ENCODE data around the gene TAPT1.

The TAPT1 gene

DNA sequence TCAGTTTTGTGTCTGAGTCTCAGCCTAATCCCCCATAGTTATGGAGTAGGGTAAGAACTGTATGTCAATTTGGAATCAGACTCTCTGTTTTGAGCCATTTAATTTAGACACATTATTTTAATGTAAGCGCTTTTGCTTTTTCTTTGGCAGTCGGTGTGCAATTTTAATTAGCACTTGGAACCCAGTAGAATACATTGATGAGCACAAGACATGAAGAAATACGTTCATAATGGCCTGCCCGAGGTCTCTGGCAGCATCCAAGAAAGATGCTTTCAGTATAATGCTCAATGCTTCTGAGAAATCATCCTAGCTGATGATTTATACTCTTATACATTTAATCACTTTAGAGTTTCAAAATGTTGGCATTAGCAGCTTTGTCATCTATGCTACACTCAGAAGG, 8.9 kb upstream of the TAPT1 start:
- Mint-ChIP-seq H3K4me1 (ENCODE audit: low read depth) (peaks cover 31% of the 10 kb centered on the region), H3K36me3 (ENCODE audit: low read depth) (no peaks in the 10 kb centered on the region), H3K9me3 (no peaks in the 10 kb centered on the region), H3K4me3 (no peak overlapping the region), H3K27me3 (no peaks in the 10 kb centered on the region), H3K27ac (no peak overlapping the region)
- DNase-seq = no peak

DNA sequence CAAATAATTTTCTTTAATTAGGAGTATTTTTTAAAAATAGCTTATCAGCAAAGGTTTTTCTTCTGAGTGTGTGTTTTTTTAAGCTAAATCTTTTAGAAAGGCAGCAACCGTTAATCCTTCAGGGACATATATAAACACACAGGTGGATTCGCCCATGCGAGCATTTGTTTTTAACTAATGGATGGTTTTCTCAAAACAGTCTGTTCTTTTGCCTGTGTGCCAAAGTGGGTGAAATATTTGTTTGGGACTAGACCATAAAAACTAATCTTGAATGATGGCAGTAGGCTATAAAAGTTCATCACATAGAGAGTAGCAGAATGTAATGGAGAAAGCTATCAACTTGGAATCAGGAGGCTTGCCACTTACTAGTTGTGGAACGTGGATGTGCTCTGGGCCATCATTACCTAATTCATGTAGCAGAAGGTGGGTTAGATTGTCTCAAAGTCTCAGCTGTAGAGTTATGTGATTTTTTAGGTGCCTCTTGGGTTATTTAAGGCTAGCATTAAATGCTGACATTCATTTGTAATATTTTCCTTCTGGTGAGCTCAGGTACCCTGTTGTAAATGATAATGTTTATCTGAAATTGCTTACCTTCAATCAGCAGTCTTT, 7.4 kb upstream of the TAPT1 start:
- Mint-ChIP-seq H3K27ac (no peak overlapping the region), H3K27me3 (no peaks in the 10 kb centered on the region), H3K9me3 (no peaks in the 10 kb centered on the region), H3K4me1 (ENCODE audit: low read depth) (peaks cover 38% of the 10 kb centered on the region), H3K4me3 (no peak overlapping the region), H3K36me3 (ENCODE audit: low read depth) (no peaks in the 10 kb centered on the region)
- no peak for DNase-seq

DNA sequence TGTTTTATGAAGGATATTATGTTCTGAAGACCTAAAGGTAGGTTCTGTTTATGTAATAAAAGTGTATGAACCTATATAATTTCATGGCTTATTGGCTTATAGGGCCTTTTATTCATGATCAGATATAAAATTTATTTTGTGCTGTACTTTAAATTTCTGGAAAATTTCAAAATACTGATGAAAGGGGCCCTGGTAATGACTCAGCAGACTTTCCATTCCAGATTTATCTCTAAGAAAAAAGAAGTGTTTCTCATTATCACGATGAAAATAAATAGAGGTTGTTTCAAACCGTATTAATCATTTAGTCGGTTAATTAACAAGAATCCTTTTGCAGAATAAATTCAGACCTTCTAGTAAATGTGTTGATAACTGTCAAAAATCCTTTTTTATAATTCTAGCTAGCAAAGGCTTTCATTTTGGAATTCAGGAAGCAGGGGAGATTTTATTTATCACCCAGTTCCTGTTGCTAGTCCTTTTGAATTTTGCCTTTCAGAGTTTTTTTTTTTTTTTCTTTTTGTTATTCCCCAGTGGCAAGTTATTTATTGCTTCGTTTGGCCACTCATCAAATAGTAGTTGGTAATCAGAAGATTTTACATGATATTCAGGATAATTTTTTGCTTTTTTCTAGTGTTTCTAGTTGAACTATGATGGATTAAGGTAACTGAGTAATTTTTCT, 5.4 kb upstream of the TAPT1 start:
- Mint-ChIP-seq H3K4me1 (ENCODE audit: low read depth) (peaks cover 41% of the 10 kb centered on the region), H3K27me3 (no peaks in the 10 kb centered on the region), H3K9me3 (no peaks in the 10 kb centered on the region), H3K27ac (peak overlapping the region; percentile 72), H3K4me3 (peak overlapping the region; percentile 36), H3K36me3 (ENCODE audit: low read depth) (peaks cover 11% of the 10 kb centered on the region)
- DNase-seq = no peak

DNA sequence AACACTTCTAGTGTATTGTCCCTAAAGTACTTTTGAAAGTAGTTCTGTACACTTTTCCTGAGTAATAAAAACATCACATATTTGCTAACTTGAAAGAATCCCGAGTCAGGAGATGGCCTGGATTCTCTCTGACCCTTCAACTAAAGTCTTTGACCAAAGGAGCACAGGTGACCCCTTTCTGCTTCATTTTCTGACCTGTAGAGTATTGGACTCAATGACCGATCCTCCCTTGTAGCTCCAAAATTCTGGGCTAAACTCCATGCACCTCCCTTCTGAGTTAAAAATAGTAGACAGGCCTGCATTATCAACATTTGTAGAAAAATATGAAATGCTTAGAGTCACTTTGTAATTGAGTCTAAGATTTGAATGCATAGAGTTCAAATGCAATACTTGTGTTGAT, 4.0 kb upstream of the TAPT1 start:
- Mint-ChIP-seq H3K27me3 (no peaks in the 10 kb centered on the region), H3K4me3 (no peak overlapping the region), H3K4me1 (ENCODE audit: low read depth) (peaks cover 41% of the 10 kb centered on the region), H3K36me3 (ENCODE audit: low read depth) (peaks cover 16% of the 10 kb centered on the region), H3K27ac (no peak overlapping the region), H3K9me3 (no peaks in the 10 kb centered on the region)
- no peak for DNase-seq

DNA sequence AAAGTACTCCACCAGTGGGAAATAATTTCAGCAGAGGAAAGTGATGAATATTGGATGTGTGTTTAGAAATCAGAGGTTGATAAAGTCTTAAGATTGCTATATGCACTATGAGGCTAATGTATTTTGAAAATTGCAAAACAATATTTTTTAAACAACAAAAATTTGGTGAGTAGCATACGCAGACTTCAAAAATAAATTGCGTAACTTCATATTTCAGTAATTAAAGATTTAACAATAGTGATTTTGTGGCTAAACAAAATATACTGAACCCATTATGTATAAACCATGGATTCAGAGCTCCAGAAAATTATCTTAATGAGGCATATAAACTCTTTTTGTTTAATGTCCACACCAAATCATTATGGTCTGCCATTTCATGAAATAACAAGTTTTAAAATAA, 3.3 kb upstream of the TAPT1 start:
- no peaks in the 10 kb centered on the region for H3K9me3 Mint-ChIP-seq
- peaks cover 23% of the 10 kb centered on the region for H3K36me3 Mint-ChIP-seq (ENCODE audit: low read depth)
- H3K4me3 Mint-ChIP-seq = no peak overlapping the region

DNA sequence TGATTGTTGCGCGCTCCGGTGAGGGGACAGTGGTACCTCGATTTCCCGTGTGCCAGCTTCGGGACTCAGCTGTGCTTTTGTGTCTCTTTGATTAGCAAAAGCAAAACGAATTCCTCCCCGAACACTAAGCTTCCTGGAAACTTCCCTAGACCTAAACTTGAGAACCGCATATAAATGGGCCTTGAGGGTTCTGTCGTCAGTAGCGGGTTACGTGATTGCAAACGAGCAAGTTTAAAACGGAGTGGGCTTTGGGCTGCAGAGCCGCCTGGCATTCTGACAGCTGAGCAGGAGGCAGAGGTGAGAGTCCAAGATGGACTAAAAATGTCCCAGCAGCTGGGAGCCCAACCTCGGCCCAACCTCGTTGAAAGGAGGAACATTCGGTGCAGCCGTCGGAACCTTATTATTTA, 1.2 kb upstream of the TAPT1 start:
- no peaks in the 10 kb centered on the region for H3K27me3 Mint-ChIP-seq
- H3K27ac Mint-ChIP-seq = peak overlapping the region; percentile 98
- no peaks in the 10 kb centered on the region for H3K9me3 Mint-ChIP-seq
- H3K4me3 Mint-ChIP-seq = peak overlapping the region; percentile 94
- no peak for DNase-seq
- H3K4me1 Mint-ChIP-seq (ENCODE audit: low read depth) = peaks cover 67% of the 10 kb centered on the region
- peaks cover 38% of the 10 kb centered on the region for H3K36me3 Mint-ChIP-seq (ENCODE audit: low read depth)

More for the DNA sequence above, 3.3 kb upstream of the TAPT1 start:
- DNase-seq = no peak
- Mint-ChIP-seq H3K4me1 (ENCODE audit: low read depth) (peaks cover 48% of the 10 kb centered on the region), H3K27me3 (no peaks in the 10 kb centered on the region), H3K27ac (no peak overlapping the region)

DNA sequence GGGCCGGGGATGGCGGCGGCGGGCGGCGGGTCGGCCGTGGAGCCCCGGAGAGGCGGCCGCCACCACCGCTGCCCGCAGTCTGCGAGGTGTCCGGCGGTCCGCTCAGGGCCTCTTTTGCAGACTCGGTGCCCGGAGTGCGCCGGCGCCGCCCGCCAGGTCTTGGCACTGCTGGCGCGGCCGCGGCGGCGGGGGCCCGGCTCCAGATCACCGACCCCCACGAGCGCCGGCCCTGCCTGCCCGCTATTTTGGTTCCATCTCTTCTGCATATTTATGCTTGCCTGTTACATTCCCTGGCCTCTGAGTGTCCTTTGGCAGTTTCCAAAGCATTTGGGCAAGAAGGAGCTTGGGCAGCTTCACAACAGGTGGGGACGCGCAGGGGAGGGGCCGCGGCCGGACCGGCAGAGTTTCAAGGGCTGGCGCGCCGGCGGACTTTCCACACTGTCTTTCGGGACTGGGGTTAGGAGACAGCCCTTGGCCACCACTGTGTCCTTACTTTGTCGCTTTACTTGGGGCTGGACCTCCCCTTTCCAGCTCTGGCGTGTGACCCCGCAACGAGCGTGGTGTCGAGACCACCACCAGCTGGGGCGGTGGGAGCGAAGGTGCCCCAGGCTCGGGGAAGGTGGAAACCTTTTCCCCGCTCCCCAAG, 668 bp upstream of the TAPT1 start:
- peaks cover 38% of the 10 kb centered on the region for H3K36me3 Mint-ChIP-seq (ENCODE audit: low read depth)
- no peaks in the 10 kb centered on the region for H3K27me3 Mint-ChIP-seq
- peak; percentile 73 for DNase-seq
- peaks cover 67% of the 10 kb centered on the region for H3K4me1 Mint-ChIP-seq (ENCODE audit: low read depth)
- H3K9me3 Mint-ChIP-seq = no peaks in the 10 kb centered on the region
- H3K27ac Mint-ChIP-seq = peak overlapping the region; percentile 98
- H3K4me3 Mint-ChIP-seq = peak overlapping the region; percentile 94

DNA sequence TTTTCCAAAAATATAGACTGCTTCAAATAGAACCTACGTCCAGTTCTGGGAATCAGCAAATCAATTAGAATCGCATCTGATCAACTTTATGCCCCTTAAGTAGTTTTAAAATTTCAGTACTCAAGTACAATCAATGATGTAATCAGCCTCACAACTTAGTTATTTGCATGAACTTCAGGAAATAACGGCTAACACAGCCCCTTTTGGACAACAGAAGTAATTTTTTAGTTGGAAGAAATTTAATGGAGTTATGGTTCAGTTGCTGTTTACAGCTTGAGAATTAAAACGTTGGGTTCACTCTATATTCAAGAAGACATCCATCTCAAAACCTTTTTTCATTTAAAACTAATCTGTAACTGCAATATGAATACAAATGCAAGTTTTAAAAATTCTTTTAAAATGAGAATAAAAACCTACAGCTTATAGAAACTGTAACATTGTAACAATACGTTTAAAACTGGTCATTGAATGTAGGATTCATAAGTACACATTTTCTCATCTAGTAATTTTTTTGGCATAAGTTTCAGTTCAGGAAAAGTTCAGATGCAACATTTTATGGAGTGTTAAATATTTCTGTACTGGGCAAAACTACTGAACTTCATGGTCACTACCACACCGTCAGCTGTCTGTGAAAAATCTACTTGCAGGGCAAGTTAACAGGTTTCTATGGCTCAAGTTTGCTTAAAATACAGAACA, 956 bp downstream of the TAPT1 start:
- peaks cover 54% of the 10 kb centered on the region for H3K4me1 Mint-ChIP-seq (ENCODE audit: low read depth)
- DNase-seq = no peak
- peaks cover 42% of the 10 kb centered on the region for H3K36me3 Mint-ChIP-seq (ENCODE audit: low read depth)
- no peaks in the 10 kb centered on the region for H3K9me3 Mint-ChIP-seq
- peak overlapping the region; percentile 91 for H3K27ac Mint-ChIP-seq
- peak overlapping the region; percentile 87 for H3K4me3 Mint-ChIP-seq
- no peaks in the 10 kb centered on the region for H3K27me3 Mint-ChIP-seq

DNA sequence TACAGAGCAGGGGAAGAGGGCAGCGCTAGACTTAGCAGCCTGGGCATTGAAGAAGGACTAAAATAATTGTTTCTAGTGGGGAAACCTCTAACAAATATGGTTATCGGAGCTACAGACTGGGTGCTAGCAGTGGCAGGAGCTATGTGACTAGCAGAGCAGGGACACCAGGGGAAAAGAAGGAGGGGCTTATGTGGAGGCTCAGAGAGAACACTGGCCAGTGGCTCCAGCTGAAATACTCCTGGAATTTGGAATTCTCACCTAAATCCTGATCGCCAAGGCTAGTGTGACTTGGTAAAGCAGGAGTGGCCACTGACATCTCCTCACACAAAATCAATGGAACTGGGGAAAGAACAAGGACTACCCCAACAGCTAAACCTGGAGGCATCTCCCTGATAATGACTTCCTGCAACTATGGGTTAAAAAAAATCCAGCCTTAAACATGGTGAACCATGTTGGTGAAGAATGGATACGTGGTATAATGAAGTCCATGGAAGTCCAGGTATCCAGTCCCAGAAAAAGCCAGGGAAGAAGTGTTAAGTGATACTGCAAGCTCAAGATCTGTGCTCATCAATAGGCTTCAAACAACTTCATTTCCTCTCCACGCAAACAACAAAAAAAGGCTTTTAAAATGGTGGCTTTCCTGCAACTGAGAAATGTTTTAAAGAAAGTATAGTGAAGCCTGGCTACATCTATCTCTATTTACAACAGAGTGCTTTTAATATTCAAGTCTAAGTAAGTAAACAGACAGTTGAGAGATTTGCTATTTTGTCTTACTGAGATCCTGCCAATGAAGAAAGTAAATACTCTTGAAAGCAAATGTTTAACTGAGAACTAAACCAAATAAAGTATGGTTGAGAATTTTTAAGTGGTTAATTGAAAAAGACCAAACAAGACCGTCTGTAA, 1.8 kb downstream of the TAPT1 start:
- no peak for DNase-seq
- Mint-ChIP-seq H3K36me3 (ENCODE audit: low read depth) (peaks cover 50% of the 10 kb centered on the region), H3K4me3 (peak overlapping the region; percentile 87), H3K27ac (peak overlapping the region; percentile 91), H3K9me3 (no peaks in the 10 kb centered on the region), H3K4me1 (ENCODE audit: low read depth) (peaks cover 59% of the 10 kb centered on the region), H3K27me3 (no peaks in the 10 kb centered on the region)

DNA sequence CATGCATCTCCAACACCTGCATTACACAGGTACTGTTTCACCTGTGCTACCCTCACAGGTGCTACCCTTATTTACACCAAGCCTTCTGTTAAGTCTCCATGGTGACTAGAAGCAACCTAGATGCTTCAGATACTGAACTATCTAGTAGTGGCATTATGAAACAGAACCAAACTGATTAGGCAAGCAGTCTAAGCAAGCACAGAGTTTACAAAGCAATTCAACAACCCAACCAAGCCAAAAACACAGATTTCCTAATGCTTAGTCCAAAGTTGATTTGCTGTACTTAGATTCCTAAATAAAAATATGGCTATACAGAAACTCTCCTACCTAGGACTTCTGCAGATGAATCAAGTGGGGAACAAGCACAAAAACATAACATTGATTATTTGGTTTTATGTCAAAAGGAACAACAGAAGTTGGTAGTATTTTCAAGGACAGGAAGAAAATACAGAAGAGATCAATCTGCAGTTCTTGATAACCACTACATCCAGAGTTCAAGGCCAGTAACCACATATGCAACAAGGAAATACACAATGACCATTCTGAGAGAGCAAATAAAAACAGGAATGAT, 3.2 kb downstream of the TAPT1 start:
- H3K36me3 Mint-ChIP-seq (ENCODE audit: low read depth) = peaks cover 56% of the 10 kb centered on the region
- no peak for DNase-seq
- peak overlapping the region; percentile 91 for H3K27ac Mint-ChIP-seq
- H3K27me3 Mint-ChIP-seq = no peaks in the 10 kb centered on the region
- peak overlapping the region; percentile 87 for H3K4me3 Mint-ChIP-seq
- H3K4me1 Mint-ChIP-seq (ENCODE audit: low read depth) = peaks cover 63% of the 10 kb centered on the region
- no peaks in the 10 kb centered on the region for H3K9me3 Mint-ChIP-seq

DNA sequence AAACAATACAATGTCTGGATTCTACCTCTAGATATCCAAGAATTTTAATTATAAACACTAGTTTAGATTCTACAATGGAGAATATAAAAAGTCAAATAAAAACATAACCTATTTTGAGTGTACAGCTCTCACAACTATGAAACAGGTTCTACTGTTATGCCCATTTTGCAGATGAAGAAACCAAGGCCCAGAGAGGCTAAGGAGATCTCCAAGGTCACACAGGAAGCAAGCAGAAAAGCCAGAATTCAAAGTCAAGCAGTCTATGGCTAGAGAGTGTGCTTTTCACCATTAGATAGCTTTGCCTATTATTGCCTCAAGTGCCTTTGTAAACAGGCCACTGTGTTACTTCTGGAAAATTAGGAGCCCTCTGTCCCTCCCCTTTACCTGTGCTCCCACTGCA, 7.3 kb downstream of the TAPT1 start:
- no peak for DNase-seq
- no peaks in the 10 kb centered on the region for H3K9me3 Mint-ChIP-seq
- H3K27ac Mint-ChIP-seq = no peak overlapping the region
- no peak overlapping the region for H3K4me3 Mint-ChIP-seq
- H3K36me3 Mint-ChIP-seq (ENCODE audit: low read depth) = peaks cover 58% of the 10 kb centered on the region
- no peaks in the 10 kb centered on the region for H3K27me3 Mint-ChIP-seq
- peaks cover 81% of the 10 kb centered on the region for H3K4me1 Mint-ChIP-seq (ENCODE audit: low read depth)

DNA sequence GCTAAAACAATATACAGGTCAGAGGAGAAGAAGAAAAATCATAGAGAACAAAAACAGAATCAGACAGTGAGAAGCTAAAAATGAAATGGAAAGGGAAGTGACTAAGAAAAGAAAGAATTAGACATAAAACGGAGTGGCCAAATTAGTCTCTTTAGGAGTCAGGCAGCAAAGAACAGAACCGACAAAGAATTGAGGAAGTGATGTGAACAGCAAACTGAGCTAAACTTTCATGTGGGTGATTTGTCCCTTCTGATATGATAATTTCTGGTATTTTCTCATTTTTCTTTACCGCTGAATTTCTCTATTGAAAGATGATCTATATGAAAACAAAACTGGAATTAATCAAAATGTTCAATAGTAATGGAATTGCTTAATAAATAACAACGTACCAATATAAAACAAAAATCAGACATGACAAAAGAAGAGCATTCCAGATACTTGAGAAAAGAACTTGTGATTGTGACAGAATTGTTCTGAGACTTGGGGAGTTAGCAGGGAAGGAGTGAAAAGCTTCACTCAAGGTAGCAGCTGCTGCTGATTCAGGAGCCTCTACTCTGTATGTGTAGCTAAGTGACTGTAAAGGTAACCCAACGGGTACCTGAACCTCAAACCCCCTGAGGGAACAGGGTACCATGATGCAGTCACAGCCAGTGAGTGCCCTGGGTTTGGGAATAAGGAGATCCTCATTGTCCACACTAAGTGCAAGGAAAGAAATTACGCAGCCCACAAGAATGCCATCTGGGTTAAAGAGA, 8.8 kb downstream of the TAPT1 start:
- no peak for DNase-seq
- Mint-ChIP-seq H3K27me3 (no peaks in the 10 kb centered on the region), H3K4me3 (peak overlapping the region; percentile 53), H3K27ac (peak overlapping the region; percentile 84), H3K9me3 (no peaks in the 10 kb centered on the region), H3K4me1 (ENCODE audit: low read depth) (peaks cover 81% of the 10 kb centered on the region), H3K36me3 (ENCODE audit: low read depth) (peaks cover 63% of the 10 kb centered on the region)

DNA sequence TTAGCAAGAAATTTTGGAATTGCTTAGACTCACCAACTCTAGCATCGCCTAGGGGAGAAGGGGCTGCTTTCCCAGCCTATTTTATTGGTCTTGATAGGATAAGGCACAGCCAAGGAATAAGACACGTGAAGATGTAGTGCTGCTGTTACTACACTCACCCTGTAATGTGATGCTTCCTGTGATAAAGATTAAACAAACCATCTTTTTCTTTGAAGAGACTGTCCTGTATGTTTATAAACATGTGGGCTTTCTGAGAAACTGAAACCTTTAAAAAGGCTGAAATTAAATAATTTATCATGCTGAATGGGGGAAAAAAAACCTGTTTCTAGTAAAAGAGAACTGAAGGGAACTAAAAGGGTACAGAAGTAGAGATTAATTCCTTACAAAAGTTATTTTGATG, 13.2 kb downstream of the TAPT1 start:
- H3K27me3 Mint-ChIP-seq = no peaks in the 10 kb centered on the region
- H3K36me3 Mint-ChIP-seq (ENCODE audit: low read depth) = peaks cover 80% of the 10 kb centered on the region
- no peak for DNase-seq
- H3K27ac Mint-ChIP-seq = peak overlapping the region; percentile 71
- no peak overlapping the region for H3K4me3 Mint-ChIP-seq
- H3K9me3 Mint-ChIP-seq = no peaks in the 10 kb centered on the region
- H3K4me1 Mint-ChIP-seq (ENCODE audit: low read depth) = peaks cover 69% of the 10 kb centered on the region

All from activated T-cell treated with anti-CD3 and anti-CD28 coated beads, Interleukin-2, amount 50 U/mL, for 24 hours (primary cell).